Natural killer cell (primary cell): ENCODE data around the gene ALAS2. TPM values are rescaled to one million over a fixed set of nuclear protein-coding genes. Genes with fewer than 3 reads are reported as not detected.

ENCODE experiments used
- ATAC-seq, 3 donors: fragments of 150-1000 bp in 2 of 3; fragments of 200-7000 bp in 1 of 3; cut with Tn5 transposase; 1 replicate in 1 of 3; 2 replicates in 2 of 3; pipeline ENCODE4 v1.10.0; 2021; ENCODE audit warnings: mild to moderate bottlenecking in 2 of 3, moderate library complexity in 2 of 3
- DNase-seq, 2 donors: peaks; one replicate each; pipeline versions ENCODE4 v3.0.0 to v3.0.0-alpha.2; 2013 to 2021; ENCODE audit warnings: mixed read lengths in 1 of 2
- H3K27ac ChIP-seq: one replicate; pipeline ENCODE4 v1.5.1; 2013; ENCODE audit warnings: mild to moderate bottlenecking, low read length
- H3K27me3 ChIP-seq: one replicate; pipeline ENCODE4 v1.6.1; 2013; ENCODE audit warnings: low read length; ENCODE audit not compliant: control insufficient read depth, insufficient read depth
- H3K36me3 ChIP-seq: one replicate; pipeline ENCODE4 v1.6.1; 2013; ENCODE audit warnings: low read length; ENCODE audit not compliant: control insufficient read depth, insufficient read depth
- H3K4me1 ChIP-seq: one replicate; pipeline ENCODE4 v1.6.1; 2013; ENCODE audit warnings: low read length; ENCODE audit not compliant: control insufficient read depth, insufficient read depth
- H3K4me3 ChIP-seq: one replicate; pipeline ENCODE4 v1.5.1; 2013; ENCODE audit warnings: low read length
- H3K9me3 ChIP-seq: one replicate; pipeline ENCODE4 v1.6.1; 2013; ENCODE audit warnings: low read length; ENCODE audit not compliant: control insufficient read depth, insufficient read depth
- H3K27ac Mint-ChIP-seq, 2 donors: one replicate each; pipeline ENCODE4 v1.8.0; 2022; ENCODE audit warnings: mild to moderate bottlenecking in 2 of 2, mixed read lengths in 2 of 2, moderate library complexity in 1 of 2
- H3K27me3 Mint-ChIP-seq, 2 donors: one replicate each; pipeline ENCODE4 v1.8.0; 2022; ENCODE audit warnings: low read depth in 2 of 2, mixed read lengths in 2 of 2
- H3K36me3 Mint-ChIP-seq: one replicate; pipeline ENCODE4 v1.8.0; 2022; ENCODE audit warnings: mixed read lengths
- H3K4me1 Mint-ChIP-seq, 2 donors: one replicate each; pipeline ENCODE4 v1.8.0; 2022; ENCODE audit warnings: mixed read lengths in 2 of 2
- H3K4me3 Mint-ChIP-seq: one replicate; pipeline ENCODE4 v1.8.0; 2022; ENCODE audit warnings: mild to moderate bottlenecking, moderate library complexity, mixed read lengths
- H3K9me3 Mint-ChIP-seq, 2 donors: one replicate each; pipeline ENCODE4 v1.8.0; 2022; ENCODE audit warnings: mixed read lengths in 2 of 2
- CTCF ChIP-seq: fragments of 200-600 bp; IDR thresholded peaks from one replicate; pipeline ENCODE4 v1.8.0; 2022; ENCODE audit warnings: antibody characterized with exemption
- WGBS: methylation state at CpG from one replicate; pipeline ENCODE4 v1.1.7; 2013; ENCODE audit warnings: missing lambda C conversion rate; ENCODE audit not compliant: insufficient coverage; 5-methylcytosine and 5-hydroxymethylcytosine counted together
- intact Hi-C: fragments of 100-400 bp; cut with micrococcal nuclease; formaldehyde crosslinking; loops from one replicate; pipeline ENCODE4 v1.14.2; 2022
- total RNA-seq, 4 donors: library from RNA; stranded (reverse); fragments of 120-200 nt in 1 of 4; gene quantifications; one replicate each; pipeline versions ENCODE4 v1.2.3 to v1.2.4, GENCODE V29; 2013 to 2022

The ALAS2 gene
- total RNA-seq, 3 donors from 2014 or later (not counting 1 experiment from before 2014, with no cell fraction given): not detected

- no peak overlapping the region for H3K4me3 ChIP-seq
- Mint-ChIP-seq H3K27me3 (no peaks in the 10 kb centered on the region), H3K4me1 (peaks cover 0 to 8% of the 10 kb centered on the region in 2 donors), H3K27ac (peak overlapping the region in 1 of 2 donors; percentile 70), H3K36me3 (no peaks in the 10 kb centered on the region), H3K9me3 (no peaks in the 10 kb centered on the region), H3K4me3 (no peak overlapping the region)
- intact Hi-C loops: no loop called here
- H3K27me3 ChIP-seq: no peaks in the 10 kb centered on the region
- 97% methylated on average over 18 of the region's 18 CpGs for WGBS
- H3K4me1 ChIP-seq: peaks cover 37% of the 10 kb centered on the region
- no peak overlapping the region for H3K27ac ChIP-seq
- H3K9me3 ChIP-seq: no peaks in the 10 kb centered on the region
- peaks cover 22% of the 10 kb centered on the region for H3K36me3 ChIP-seq
- TF ChIP-seq CTCF: no peak
- ATAC-seq (no peak), DNase-seq (no peak)
Measured at GRCh38 chrX:55006827-55007621, 23.8 kb downstream of the ALAS2 start.

DNA sequence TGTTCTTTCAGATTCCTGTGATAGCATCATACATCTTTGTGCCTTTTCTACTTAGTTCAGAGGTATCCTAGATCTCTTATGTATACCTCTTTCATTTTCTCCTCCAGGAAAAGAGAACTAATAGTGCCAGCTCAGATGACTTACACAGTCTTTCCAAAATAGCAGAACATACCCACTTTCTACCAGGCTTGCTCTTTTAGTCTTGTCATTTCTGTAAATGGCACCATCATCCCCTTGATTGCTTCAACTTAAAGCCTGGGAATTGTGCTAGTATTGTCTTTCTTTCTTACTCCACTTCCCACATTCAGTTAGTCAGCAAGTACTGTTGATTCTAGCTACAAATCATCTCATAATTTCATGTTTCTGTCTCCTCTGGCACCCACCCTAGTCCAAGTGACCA, 25.5 kb downstream of the ALAS2 start:
- intact Hi-C loops: no loop called here
- no peaks in the 10 kb centered on the region for H3K9me3 ChIP-seq
- H3K27ac ChIP-seq: no peak overlapping the region
- H3K4me3 Mint-ChIP-seq: no peak overlapping the region
- peaks cover 48% of the 10 kb centered on the region for H3K4me1 ChIP-seq
- no peaks in the 10 kb centered on the region for H3K36me3 Mint-ChIP-seq
- no peak for TF ChIP-seq CTCF
- H3K4me1 Mint-ChIP-seq: peaks cover 6 to 21% of the 10 kb centered on the region in 2 donors
- peak overlapping the region in 1 of 2 donors; percentile 49 for H3K27ac Mint-ChIP-seq
- no peak for DNase-seq
- H3K4me3 ChIP-seq: no peak overlapping the region
- H3K9me3 Mint-ChIP-seq: no peaks in the 10 kb centered on the region
- ATAC-seq: no peak
- no peaks in the 10 kb centered on the region for H3K27me3 ChIP-seq
- no peaks in the 10 kb centered on the region for H3K27me3 Mint-ChIP-seq
- H3K36me3 ChIP-seq: peaks cover 24% of the 10 kb centered on the region

- Histone ChIP-seq H3K36me3 (peaks cover 24% of the 10 kb centered on the region), H3K27me3 (no peaks in the 10 kb centered on the region), H3K4me1 (peaks cover 43% of the 10 kb centered on the region), H3K27ac (peak overlapping the region; percentile 54), H3K4me3 (no peak overlapping the region), H3K9me3 (no peaks in the 10 kb centered on the region)
- peak overlapping the region in 1 of 2 donors; percentile 59 for H3K27ac Mint-ChIP-seq
- ATAC-seq: no peak
- H3K27me3 Mint-ChIP-seq: no peaks in the 10 kb centered on the region
- intact Hi-C loops: loop anchor here (5.0 kb wide), 1 partner anchor 1322 kb away; no protein-coding TSS in a partner anchor
- TF ChIP-seq CTCF: no peak
- H3K4me1 Mint-ChIP-seq: peaks cover 13 to 31% of the 10 kb centered on the region in 2 donors
- no peaks in the 10 kb centered on the region for H3K9me3 Mint-ChIP-seq
- no peak for DNase-seq
- 73% methylated on average over 1 of the region's 1 CpG for WGBS
- H3K4me3 Mint-ChIP-seq: no peak overlapping the region
- H3K36me3 Mint-ChIP-seq: no peaks in the 10 kb centered on the region
Measured at GRCh38 chrX:55004231-55004630, 26.5 kb downstream of the ALAS2 start.
